HepG2 (cell line): ENCODE results near the gene BCKDHA. TPM values are rescaled to one million over a fixed set of nuclear protein-coding genes. Genes with fewer than 3 reads are reported as not detected.

ENCODE experiments used
- ARID3A ChIP-seq: IDR thresholded peaks from 2 replicates; pipeline ENCODE4 v1.6.1; 2012; ENCODE audit warnings: low read depth, low read length, improper control_type of control experiment
- ATRX ChIP-seq: sonication (generic); formaldehyde crosslinking; IDR thresholded peaks from 2 replicates; pipeline ENCODE4 v1.4.0; 2020; ENCODE audit warnings: missing genetic modification reagents, borderline replicate concordance
- CEBPG ChIP-seq: IDR thresholded peaks from 2 replicates; pipeline ENCODE4 v1.6.1; 2016
- CEBPZ ChIP-seq: IDR thresholded peaks from 2 replicates; pipeline ENCODE4 v1.6.1; 2012; ENCODE audit warnings: low read length, improper control_type of control experiment
- CENPT ChIP-seq: sonication (generic); formaldehyde crosslinking; IDR thresholded peaks from 2 replicates; pipeline ENCODE4 v1.8.0; 2022; ENCODE audit warnings: low read depth, mild to moderate bottlenecking, moderate library complexity, missing genetic modification reagents
- FOXC1 ChIP-seq: sonication (generic); formaldehyde crosslinking; IDR thresholded peaks from 2 replicates; pipeline ENCODE4 v1.8.0; 2022; ENCODE audit warnings: mild to moderate bottlenecking, missing genetic modification reagents, borderline replicate concordance
- HNRNPL ChIP-seq: fragments of 200-400 bp; formaldehyde crosslinking; IDR thresholded peaks from 2 replicates; pipeline ENCODE4 v1.6.1; 2017; ENCODE audit warnings: mild to moderate bottlenecking, low read depth, low read length
- KMT2A ChIP-seq: sonication (generic); formaldehyde crosslinking; IDR thresholded peaks from 2 replicates; pipeline ENCODE4 v1.4.0; 2020; ENCODE audit warnings: missing genetic modification reagents
- MAZ ChIP-seq, 2 experiments: sonication (generic) in 1 of 2; formaldehyde crosslinking in 1 of 2; IDR thresholded peaks; 2 replicates each; pipeline versions ENCODE4 v1.5.0 to v1.6.1; 2012 to 2020; ENCODE audit warnings: low read depth in 2 of 2, mild to moderate bottlenecking in 2 of 2, borderline replicate concordance in 1 of 2, improper control_type of control experiment in 1 of 2, low read length in 1 of 2, missing genetic modification reagents in 1 of 2, moderate library complexity in 1 of 2
- MEIS1 ChIP-seq: sonication (generic); formaldehyde crosslinking; IDR thresholded peaks from 2 replicates; pipeline ENCODE4 v1.9.0; 2021; ENCODE audit warnings: mild to moderate bottlenecking, missing genetic modification reagents, moderate library complexity, borderline replicate concordance
- MTERF4 ChIP-seq: sonication (generic); formaldehyde crosslinking; IDR thresholded peaks from 2 replicates; pipeline ENCODE4 v1.8.0; 2023; ENCODE audit warnings: mild to moderate bottlenecking, missing genetic modification reagents
- NAIF1 ChIP-seq: sonication (generic); formaldehyde crosslinking; IDR thresholded peaks from 2 replicates; pipeline ENCODE4 v1.5.0; 2020; ENCODE audit warnings: mild to moderate bottlenecking, missing genetic modification reagents, borderline replicate concordance
- PBX3 ChIP-seq: sonication (generic); formaldehyde crosslinking; IDR thresholded peaks from 2 replicates; pipeline ENCODE4 v1.8.1; 2023; ENCODE audit warnings: missing genetic modification reagents, inconsistent platforms, borderline replicate concordance
- SP140L ChIP-seq: sonication (generic); formaldehyde crosslinking; IDR thresholded peaks from 2 replicates; pipeline ENCODE4 v1.4.0; 2020; ENCODE audit warnings: missing genetic modification reagents, borderline replicate concordance
- SSRP1 ChIP-seq: IDR thresholded peaks from 2 replicates; pipeline ENCODE4 v1.6.1; 2016; ENCODE audit warnings: control low read depth
- TFAP4 ChIP-seq: sonication (generic); IDR thresholded peaks from 2 replicates; pipeline ENCODE4 v1.6.1; 2016; ENCODE audit warnings: low read depth, borderline replicate concordance
- ZNF598 ChIP-seq: sonication (generic); formaldehyde crosslinking; IDR thresholded peaks from 2 replicates; pipeline ENCODE4 v1.5.1; 2020; ENCODE audit warnings: mild to moderate bottlenecking, missing genetic modification reagents, borderline replicate concordance
- ZNF766 ChIP-seq: sonication (generic); formaldehyde crosslinking; IDR thresholded peaks from 2 replicates; pipeline ENCODE4 v1.5.0; 2020; ENCODE audit warnings: missing genetic modification reagents, borderline replicate concordance
- ZSCAN31 ChIP-seq: sonication (generic); formaldehyde crosslinking; IDR thresholded peaks from 2 replicates; pipeline ENCODE4 v1.5.0; 2020; ENCODE audit warnings: low read depth, mild to moderate bottlenecking, missing genetic modification reagents
- polyA plus RNA-seq, 8 experiments: library from polyadenylated mRNA; depleted of rRNA in 3 of 8; stranded (reverse) in 7 of 8; unstranded in 1 of 8; fragments of >200 nt; fragmentation: Illumina TruSeq in 4 of 8; extraction: Trizol in 4 of 8; gene quantifications; 2 replicates each; pipeline versions ENCODE4 v1.2.1 to v1.2.3, GENCODE V29; 2011 to 2016; ENCODE audit warnings: low read depth in 4 of 8, missing spikeins in 1 of 8, mixed read lengths in 1 of 8; ENCODE audit not compliant: insufficient read depth in 1 of 8
- total RNA-seq, 5 experiments: library from RNA; depleted of rRNA; stranded (reverse); fragments of >200 nt; fragmentation: Illumina TruSeq; extraction: Trizol; gene quantifications; 2 replicates each; pipeline ENCODE4 v1.2.3, GENCODE V29; 2016; ENCODE audit warnings: low read depth in 1 of 5

Gene BCKDHA
- total and polyA plus RNA-seq, 2 of the 13 experiments (the other 11 are each of a cell fraction or from before 2014, with no cell fraction given), result 11.8 to 31.5 TPM

- no peak for TF ChIP-seq CEBPZ
- no peak for TF ChIP-seq ARID3A
- TF ChIP-seq PBX3 (CRISPR knock-in tag), result no peak
- no peak for TF ChIP-seq SP140L
- no peak; the same call in none of the 2 replicates for TF ChIP-seq ZSCAN31 (CRISPR knock-in tag)
- TF ChIP-seq HNRNPL, result no peak
- TF ChIP-seq SSRP1, result no peak
- no peak for TF ChIP-seq ZNF766 (CRISPR knock-in tag)
- no peak for TF ChIP-seq CEBPG (CRISPR knock-in tag)
- no peak for TF ChIP-seq TFAP4
- TF ChIP-seq NAIF1, result no peak
- no peak for TF ChIP-seq CENPT (CRISPR knock-in tag)
- no peak for TF ChIP-seq MTERF4 (CRISPR knock-in tag)
- peak; percentile 47; the same call in 1 of the 2 replicates for TF ChIP-seq MAZ (IDR thresholded peaks at IDR 0.05; ENCODE audit: borderline replicate concordance, low read depth, low read length)
- no peak for TF ChIP-seq MAZ (CRISPR knock-in tag; IDR thresholded peaks at IDR 0.05; ENCODE audit: low read depth)
- TF ChIP-seq MEIS1 (CRISPR knock-in tag), result no peak
- no peak for TF ChIP-seq ZNF598 (CRISPR knock-in tag)
- no peak; the same call in none of the 2 replicates for TF ChIP-seq KMT2A (CRISPR knock-in tag)
- no peak for TF ChIP-seq ATRX (CRISPR knock-in tag)
- TF ChIP-seq FOXC1, result peak; percentile 62; the same call in 1 of the 2 replicates
These were observed 44.8 kb upstream of the BCKDHA start (continued) for GRCh38 chr19:41352609-41353465.
